ENCODE data around the gene CERS2. TPM values are rescaled to one million over a fixed set of nuclear protein-coding genes. Genes with fewer than 3 reads are reported as not detected.

CERS2 gene
- total and polyA plus RNA-seq, 2 experiments from 2014 or later: 267 to 277 TPM

GRCh38 chr1:151009206-151009587 lies 34.6 kb upstream of the CERS2 start:
- Histone ChIP-seq H3K4me3 (peak overlapping the region; percentile 69), H3K27me3 (no peaks in the 10 kb centered on the region), H3K9me3 (ENCODE audit: low read depth) (no peaks in the 10 kb centered on the region), H3K4me2 (peak overlapping the region; percentile 79), H3K4me1 (ENCODE audit: insufficient read depth) (peaks cover 57% of the 10 kb centered on the region), H3K79me2 (peaks cover 55% of the 10 kb centered on the region), H3K9me2 (replicated peaks; ENCODE audit: insufficient read depth) (no peaks in the 10 kb centered on the region), H4K20me1 (ENCODE audit: insufficient read depth, poor library complexity, severe bottlenecking) (no peaks in the 10 kb centered on the region), H3K27ac (peak overlapping the region; percentile 88), H3K36me3 (replicated peaks; ENCODE audit: insufficient read depth, low read depth) (no peaks in the 10 kb centered on the region), H2AFZ (peak overlapping the region; percentile 87)
- TF ChIP-seq EZH2phosphoT487 (IDR thresholded peaks at IDR 0.05; ENCODE audit: low read depth, severe bottlenecking, unreplicated experiment): no peak
- TF ChIP-seq CTCF (IDR thresholded peaks at IDR 0.05; ENCODE audit: poor library complexity): no peak
- no peak for TF ChIP-seq EZH2 (IDR thresholded peaks at IDR 0.05; ENCODE audit: borderline replicate concordance)
- no peak for DNase-seq (ENCODE audit: low spot score)
- 31% methylated on average over 3 of the region's 3 CpGs for WGBS (ENCODE audit: low lambda C conversion rate, missing lambda C conversion rate)

- H3K79me2 ChIP-seq: peaks cover 59% of the 10 kb centered on the region
- peak within 1 kb of the TSS; percentile 87 for H2AFZ ChIP-seq
- no peaks in the 10 kb centered on the region for H3K27me3 ChIP-seq
- peak within 1 kb of the TSS; percentile 88 for H3K27ac ChIP-seq
- H3K36me3 ChIP-seq (replicated peaks; ENCODE audit: insufficient read depth, low read depth): no peaks in the 10 kb centered on the region
- peaks cover 58% of the 10 kb centered on the region for H3K4me1 ChIP-seq (ENCODE audit: insufficient read depth)
- H4K20me1 ChIP-seq (ENCODE audit: insufficient read depth, poor library complexity, severe bottlenecking): no peaks in the 10 kb centered on the region
- no peaks in the 10 kb centered on the region for H3K9me3 ChIP-seq (ENCODE audit: low read depth)
- WGBS (ENCODE audit: low lambda C conversion rate, missing lambda C conversion rate): 2% methylated on average over 68 of the region's 69 CpGs
- H3K9me2 ChIP-seq (replicated peaks; ENCODE audit: insufficient read depth): no peaks in the 10 kb centered on the region
- peak within 1 kb of the TSS; percentile 69 for H3K4me3 ChIP-seq
- DNase-seq (ENCODE audit: low spot score): peak; percentile 99
- H3K4me2 ChIP-seq: peak within 1 kb of the TSS; percentile 87
- TF ChIP-seq EZH2 (IDR thresholded peaks at IDR 0.05; ENCODE audit: borderline replicate concordance) (no peak), EZH2phosphoT487 (IDR thresholded peaks at IDR 0.05; ENCODE audit: low read depth, severe bottlenecking, unreplicated experiment) (no peak), CTCF (IDR thresholded peaks at IDR 0.05; ENCODE audit: poor library complexity) (no peak)
Measured at GRCh38 chr1:151008244-151009205, 33.9 kb upstream of the CERS2 start, which contains the start of gene PRUNE1. PRUNE1 (plus strand) TSS chr1:151008449; CDS start chr1:151008633, 184 bp downstream.

- Histone ChIP-seq H3K4me1 (ENCODE audit: insufficient read depth) (peaks cover 59% of the 10 kb centered on the region), H3K27me3 (no peaks in the 10 kb centered on the region), H2AFZ (peak overlapping the region; percentile 12), H3K9me3 (ENCODE audit: low read depth) (no peaks in the 10 kb centered on the region), H3K27ac (peak overlapping the region; percentile 80), H3K79me2 (peaks cover 66% of the 10 kb centered on the region), H3K36me3 (replicated peaks; ENCODE audit: insufficient read depth, low read depth) (no peaks in the 10 kb centered on the region), H3K4me2 (peak overlapping the region; percentile 87), H4K20me1 (ENCODE audit: insufficient read depth, poor library complexity, severe bottlenecking) (no peaks in the 10 kb centered on the region), H3K9me2 (replicated peaks; ENCODE audit: insufficient read depth) (no peaks in the 10 kb centered on the region), H3K4me3 (no peak overlapping the region)
- WGBS (ENCODE audit: low lambda C conversion rate, missing lambda C conversion rate): 25% methylated on average over 4 of the region's 4 CpGs
- no peak for DNase-seq (ENCODE audit: low spot score)
- no peak for TF ChIP-seq EZH2phosphoT487 (IDR thresholded peaks at IDR 0.05; ENCODE audit: low read depth, severe bottlenecking, unreplicated experiment)
- TF ChIP-seq EZH2 (IDR thresholded peaks at IDR 0.05; ENCODE audit: borderline replicate concordance): no peak
- TF ChIP-seq CTCF (IDR thresholded peaks at IDR 0.05; ENCODE audit: poor library complexity): no peak
Measured at GRCh38 chr1:151007853-151008243, 33.2 kb upstream of the CERS2 start.

All from hepatocyte (in vitro differentiated cells).